Measurements from ENCODE around the gene CYP27A1.

CYP27A1 gene

GRCh38 chr2:218773881-218774280, 8.1 kb upstream of the CYP27A1 start:
- no peak for DNase-seq (ENCODE audit: low read depth)

- no peak for DNase-seq (ENCODE audit: low read depth)
Observed at GRCh38 chr2:218776488-218776887, 5.5 kb upstream of the CYP27A1 start.

GRCh38 chr2:218777276-218777990, 4.5 kb upstream of the CYP27A1 start:
- DNase-seq (ENCODE audit: low read depth), result no peak

GRCh38 chr2:218780046-218780445, 1.9 kb upstream of the CYP27A1 start:
- no peak for DNase-seq (ENCODE audit: low read depth)

GRCh38 chr2:218780851-218781690, 876 bp upstream of the CYP27A1 start:
- DNase-seq (ENCODE audit: low read depth), result peak; percentile 2

GRCh38 chr2:218782528-218782844, 539 bp downstream of the CYP27A1 start:
- no peak for DNase-seq (ENCODE audit: low read depth)

- DNase-seq (ENCODE audit: low read depth), result no peak
Observed at GRCh38 chr2:218783688-218784087, 1.7 kb downstream of the CYP27A1 start.

- no peak for DNase-seq (ENCODE audit: low read depth)
Observed at GRCh38 chr2:218785103-218785502, 3.2 kb downstream of the CYP27A1 start.

- DNase-seq (ENCODE audit: low read depth), result no peak
Observed at GRCh38 chr2:218786133-218786532, 4.2 kb downstream of the CYP27A1 start.

- no peak for DNase-seq (ENCODE audit: low read depth)
Observed at GRCh38 chr2:218788529-218789255, 6.7 kb downstream of the CYP27A1 start.

- no peak for DNase-seq (ENCODE audit: low read depth)
Observed at GRCh38 chr2:218792433-218792832, 10.5 kb downstream of the CYP27A1 start.

- DNase-seq (ENCODE audit: low read depth), result no peak
Observed at GRCh38 chr2:218796691-218797090, 14.7 kb downstream of the CYP27A1 start.

GRCh38 chr2:218798767-218799504, 17.0 kb downstream of the CYP27A1 start:
- DNase-seq (ENCODE audit: low read depth), result no peak

GRCh38 chr2:218799990-218800389, 18.0 kb downstream of the CYP27A1 start:
- DNase-seq (ENCODE audit: low read depth), result no peak

GRCh38 chr2:218802386-218802994, 20.5 kb downstream of the CYP27A1 start:
- DNase-seq (ENCODE audit: low read depth), result no peak

GRCh38 chr2:218804817-218805216, 22.9 kb downstream of the CYP27A1 start:
- DNase-seq (ENCODE audit: low read depth), result no peak

GRCh38 chr2:218805627-218806026, 23.7 kb downstream of the CYP27A1 start:
- no peak for DNase-seq (ENCODE audit: low read depth)

- peak; percentile 99 for DNase-seq (ENCODE audit: low read depth)
Observed at GRCh38 chr2:218806346-218806978, 24.5 kb downstream of the CYP27A1 start.

- no peak for DNase-seq (ENCODE audit: low read depth)
Observed at GRCh38 chr2:218807626-218808025, 25.7 kb downstream of the CYP27A1 start.

- DNase-seq (ENCODE audit: low read depth), result no peak
Observed at GRCh38 chr2:218809515-218809914, 27.6 kb downstream of the CYP27A1 start.

- no peak for DNase-seq (ENCODE audit: low read depth)
Observed at GRCh38 chr2:218810256-218810655, 28.3 kb downstream of the CYP27A1 start.
